Measurements from ENCODE around the gene TBC1D30. TPM values are rescaled to one million over a fixed set of nuclear protein-coding genes. Genes with fewer than 3 reads are reported as not detected.

TBC1D30 gene
- total and polyA plus RNA-seq, 4 donors = 0.46 to 2.2 (median 0.70) TPM

GRCh38 chr12:64912516-64913255 is 88.2 kb downstream of the TBC1D30 start:
- no peak overlapping the region for H3K4me3 ChIP-seq (ENCODE audit: low read depth in 1 of 3, low read length in 3 of 3)
- H3K9ac ChIP-seq (ENCODE audit: low read depth in 1 of 2, low read length in 2 of 2) = no peak overlapping the region
- 79% methylated on average over 3 of the region's 3 CpGs for WGBS
- no peak for TF ChIP-seq NR2F2 (IDR thresholded peaks at IDR 0.05)
- TF ChIP-seq RAD21 (IDR thresholded peaks at IDR 0.05) = no peak
- no peak for TF ChIP-seq GABPA (IDR thresholded peaks at IDR 0.05 in 1 of 2, conservative IDR thresholded peaks at IDR 0.05 in 1 of 2)
- no peak overlapping the region for H3K27ac ChIP-seq (ENCODE audit: low read depth in 1 of 2, low read length in 2 of 2)
- H3K36me3 ChIP-seq (ENCODE audit: control insufficient read depth in 4 of 4, insufficient read depth in 3 of 4, low read depth in 1 of 4, low read length in 3 of 4) = no peaks in the 10 kb centered on the region
- DNase-seq (ENCODE audit: low spot score) = no peak
- H3K27me3 ChIP-seq (ENCODE audit: control insufficient read depth in 4 of 4, insufficient read depth in 4 of 4, low read length in 3 of 4) = no peaks in the 10 kb centered on the region
- no peaks in the 10 kb centered on the region for H3K9me3 ChIP-seq (ENCODE audit: control insufficient read depth in 4 of 4, low read length in 3 of 4)
- H3K4me1 ChIP-seq (ENCODE audit: control insufficient read depth in 4 of 4, insufficient read depth in 4 of 4, low read length in 3 of 4) = no peaks in the 10 kb centered on the region

- Histone ChIP-seq H3K4me1 (ENCODE audit: control insufficient read depth in 4 of 4, insufficient read depth in 4 of 4, low read length in 3 of 4) (no peaks in the 10 kb centered on the region), H3K27ac (ENCODE audit: low read depth in 1 of 2, low read length in 2 of 2) (no peak overlapping the region), H3K27me3 (ENCODE audit: control insufficient read depth in 4 of 4, insufficient read depth in 4 of 4, low read length in 3 of 4) (no peaks in the 10 kb centered on the region), H3K4me3 (ENCODE audit: low read depth in 1 of 3, low read length in 3 of 3) (no peak overlapping the region), H3K36me3 (ENCODE audit: control insufficient read depth in 4 of 4, insufficient read depth in 3 of 4, low read depth in 1 of 4, low read length in 3 of 4) (no peaks in the 10 kb centered on the region), H3K9ac (ENCODE audit: low read depth in 1 of 2, low read length in 2 of 2) (no peak overlapping the region), H3K9me3 (ENCODE audit: control insufficient read depth in 4 of 4, low read length in 3 of 4) (no peaks in the 10 kb centered on the region)
- 92% methylated on average over 3 of the region's 3 CpGs for WGBS
- TF ChIP-seq GABPA (IDR thresholded peaks at IDR 0.05 in 1 of 2, conservative IDR thresholded peaks at IDR 0.05 in 1 of 2) (no peak), SP1 (IDR thresholded peaks at IDR 0.05) (no peak), NR2F2 (IDR thresholded peaks at IDR 0.05) (no peak), HNF4G (IDR thresholded peaks at IDR 0.05) (no peak), EGR1 (IDR thresholded peaks at IDR 0.05; ENCODE audit: low read depth in 2 of 2) (no peak), REST (IDR thresholded peaks at IDR 0.05) (no peak), MAX (IDR thresholded peaks at IDR 0.05) (no peak), RAD21 (IDR thresholded peaks at IDR 0.05) (no peak)
- DNase-seq (ENCODE audit: low spot score) = no peak
Observed at GRCh38 chr12:64915242-64915641, 90.8 kb downstream of the TBC1D30 start.

GRCh38 chr12:64916411-64917261 is 92.2 kb downstream of the TBC1D30 start:
- Histone ChIP-seq H3K4me1 (ENCODE audit: control insufficient read depth in 4 of 4, insufficient read depth in 4 of 4, low read length in 3 of 4) (no peaks in the 10 kb centered on the region), H3K9me3 (ENCODE audit: control insufficient read depth in 4 of 4, low read length in 3 of 4) (no peaks in the 10 kb centered on the region), H3K27me3 (ENCODE audit: control insufficient read depth in 4 of 4, insufficient read depth in 4 of 4, low read length in 3 of 4) (no peaks in the 10 kb centered on the region), H3K27ac (ENCODE audit: low read depth in 1 of 2, low read length in 2 of 2) (no peak overlapping the region), H3K4me3 (ENCODE audit: low read depth in 1 of 3, low read length in 3 of 3) (no peak overlapping the region), H3K36me3 (ENCODE audit: control insufficient read depth in 4 of 4, insufficient read depth in 3 of 4, low read depth in 1 of 4, low read length in 3 of 4) (no peaks in the 10 kb centered on the region), H3K9ac (ENCODE audit: low read depth in 1 of 2, low read length in 2 of 2) (no peak overlapping the region)
- 76% methylated on average over 1 of the region's 1 CpG for WGBS
- no peak for DNase-seq (ENCODE audit: low spot score)
- no peak for TF ChIP-seq TAF1 (conservative IDR thresholded peaks at IDR 0.05)
- no peak for TF ChIP-seq RAD21 (IDR thresholded peaks at IDR 0.05)
- no peak for TF ChIP-seq FOXA1 (IDR thresholded peaks at IDR 0.05)
- no peak for TF ChIP-seq SP1 (IDR thresholded peaks at IDR 0.05)
- TF ChIP-seq JUND (IDR thresholded peaks at IDR 0.05) = no peak
- no peak for TF ChIP-seq EGR1 (IDR thresholded peaks at IDR 0.05; ENCODE audit: low read depth in 2 of 2)
- no peak for TF ChIP-seq CTCF (IDR thresholded peaks at IDR 0.05; ENCODE audit: low read depth, low read length, missing input control)
- no peak for TF ChIP-seq MAX (IDR thresholded peaks at IDR 0.05)
- no peak for TF ChIP-seq REST (IDR thresholded peaks at IDR 0.05)
- no peak for TF ChIP-seq FOXA2 (IDR thresholded peaks at IDR 0.05)
- no peak for TF ChIP-seq RXRA (IDR thresholded peaks at IDR 0.05)
- TF ChIP-seq ATF3 (IDR thresholded peaks at IDR 0.05) = no peak
